Measurements from ENCODE around the gene OR52B4.
"Not testable (repeated sequence)": the region's sequence is repeated elsewhere in the genome, so short reads cannot be mapped to it uniquely, and the experiment has no call there.

Gene OR52B4

DNA sequence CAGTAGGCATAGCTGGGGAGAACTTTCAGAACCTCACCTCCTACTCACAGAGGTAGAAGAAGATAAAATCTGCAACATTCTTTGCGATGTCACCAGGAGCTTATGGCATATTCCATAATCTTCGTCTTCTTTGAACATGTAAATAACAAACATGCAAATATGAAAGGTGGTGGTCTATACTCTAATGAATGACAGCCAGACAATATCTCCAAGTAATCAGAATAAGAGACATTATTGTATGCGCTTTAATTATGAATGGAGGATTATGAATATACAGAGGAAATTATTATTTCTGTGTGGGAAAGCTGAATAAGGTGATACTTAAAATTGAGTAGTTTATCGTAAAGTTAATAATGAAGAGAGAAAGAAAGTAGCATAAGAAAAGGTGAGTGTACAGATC lies at the start of gene OR52B4:
Gene OR52B4 (minus strand): TSS at position 101 of the 400 bp plus-strand sequence. CDS start 91 bp downstream, at position 10.
- DNase-seq = no peak

DNA sequence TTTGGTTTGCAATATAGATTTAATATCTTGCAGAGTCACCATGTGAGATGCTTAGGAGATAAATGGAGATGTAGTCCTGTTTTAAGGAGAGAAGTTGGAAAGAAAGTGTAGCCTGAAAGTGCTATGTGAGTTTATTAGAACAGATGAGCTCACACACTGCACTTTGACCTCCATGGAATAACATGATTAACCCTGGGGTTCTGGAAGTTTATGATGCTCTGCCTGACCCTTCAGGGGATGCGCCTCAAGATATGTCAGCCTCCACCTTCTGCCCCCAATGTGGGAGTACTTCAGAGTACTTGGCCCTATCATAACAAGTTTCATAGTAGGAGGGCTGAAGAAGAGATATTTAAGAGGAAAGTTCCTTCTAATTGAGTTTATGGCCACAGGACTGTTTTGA lies 48.6 kb upstream of the OR52B4 start:
- no peak for DNase-seq

DNA sequence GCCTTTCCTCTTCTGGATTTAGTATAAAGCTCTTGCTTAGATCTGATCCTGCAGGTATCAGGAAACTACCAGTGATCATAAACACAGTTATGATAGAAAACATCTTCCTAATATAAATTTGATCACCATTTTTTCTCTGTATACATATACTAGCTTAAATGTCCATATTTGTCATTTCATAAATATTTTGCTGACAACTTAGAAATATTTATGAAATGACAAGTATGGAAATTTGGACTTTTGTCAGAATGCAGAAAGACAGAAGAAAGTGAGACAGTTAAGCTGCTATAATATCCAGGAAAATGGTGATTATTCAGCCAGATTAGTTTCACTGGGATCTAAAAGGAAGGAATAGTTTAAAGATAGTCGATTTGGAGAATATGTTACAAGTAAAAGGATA lies 48.1 kb upstream of the OR52B4 start:
- no peak for DNase-seq

DNA sequence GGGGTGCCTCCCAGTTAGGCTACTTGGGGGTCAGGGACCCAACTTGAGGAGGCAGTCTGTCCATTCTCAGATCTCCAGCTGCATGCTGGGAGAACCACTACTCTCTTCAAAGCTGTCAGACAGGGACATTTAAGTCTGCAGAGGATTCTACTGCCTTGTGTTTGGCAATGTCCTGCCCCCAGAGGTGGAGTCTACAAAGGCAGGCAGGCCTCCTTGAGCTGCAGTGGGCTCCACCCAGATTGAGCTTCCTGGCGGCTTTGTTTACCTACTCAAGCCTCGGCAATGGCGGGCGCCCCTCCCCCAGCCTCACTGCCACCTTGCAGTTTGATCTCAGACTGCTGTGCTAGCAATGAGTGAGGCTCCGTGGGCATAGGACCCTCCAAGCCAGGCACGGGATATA lies 38.0 kb upstream of the OR52B4 start:
- not testable (repeated sequence) for DNase-seq

DNA sequence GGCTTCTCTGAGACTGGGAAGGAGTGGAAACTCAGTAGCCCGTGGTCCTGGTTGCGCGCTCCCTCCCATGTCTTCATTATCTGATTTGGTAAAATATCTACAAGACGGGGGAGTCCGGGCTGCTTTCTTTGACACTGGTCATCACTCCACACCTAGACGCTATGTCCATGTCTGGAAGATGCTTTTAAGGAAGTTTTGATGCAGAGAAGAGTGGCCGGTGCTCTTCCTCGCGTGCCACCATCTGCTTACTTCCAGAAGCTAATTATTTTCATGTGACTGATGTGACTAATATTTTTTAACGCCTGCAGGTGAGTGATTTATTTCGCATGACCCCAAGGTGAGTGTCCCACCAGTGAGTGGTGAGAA lies 25.7 kb upstream of the OR52B4 start:
- DNase-seq = no peak

DNA sequence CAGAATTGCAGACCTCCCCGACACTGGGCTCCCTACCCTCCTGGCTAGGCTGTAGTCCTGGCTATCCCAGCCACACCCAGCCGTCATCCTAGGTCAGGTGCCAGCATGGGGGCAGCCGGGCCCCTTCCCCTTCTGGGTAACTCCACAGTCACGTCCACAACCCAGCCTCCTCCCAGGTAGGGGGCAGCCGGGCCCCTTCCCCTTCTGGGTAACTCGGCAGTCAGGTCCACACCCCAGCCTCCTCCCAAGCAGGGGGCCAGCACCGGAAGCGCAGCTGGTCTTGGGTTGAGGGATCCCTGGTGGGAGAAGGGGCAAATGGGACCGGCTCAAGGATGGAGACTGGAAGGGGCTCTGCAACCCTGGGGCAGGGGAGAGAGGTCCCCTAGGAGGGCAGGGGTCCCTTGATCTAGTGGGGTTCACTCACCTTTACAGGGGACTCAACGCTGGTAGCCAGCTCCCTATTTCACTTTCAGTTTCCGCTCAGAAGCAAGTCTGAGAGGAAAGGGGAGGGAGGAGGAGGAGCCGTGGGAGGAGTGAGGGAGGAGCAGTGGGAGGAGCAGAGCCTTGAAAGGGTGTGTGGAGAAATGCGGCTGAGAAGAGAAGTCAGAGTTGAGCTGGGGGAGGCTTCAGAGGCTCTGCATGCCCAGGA lies 25.1 kb upstream of the OR52B4 start, which contains the start of gene TRIM21:
Gene TRIM21 (minus strand): TSS at position 494 of the 649 bp plus-strand sequence. CDS start 3,293 bp downstream, outside the sequence.
- no peak for DNase-seq

DNA sequence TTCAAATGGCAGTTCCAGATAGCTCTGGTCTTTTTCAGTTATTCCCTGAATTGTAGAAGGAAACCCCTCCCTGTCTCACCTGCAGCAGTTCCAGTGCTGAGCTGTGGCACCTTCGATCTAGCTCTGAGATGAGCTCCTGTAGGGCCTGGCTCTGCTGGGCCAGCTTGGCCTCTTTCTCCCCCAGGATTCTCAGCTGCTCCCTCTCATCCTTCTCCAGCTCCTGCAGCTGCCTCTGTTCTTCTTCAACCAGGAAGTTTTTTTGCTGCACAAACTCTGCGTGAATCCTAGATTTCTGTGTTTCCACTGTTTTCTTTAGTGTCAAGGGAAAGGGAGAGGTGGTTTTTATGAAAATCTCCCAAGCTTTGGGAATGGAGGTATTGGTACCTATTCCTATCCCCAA lies 20.0 kb upstream of the OR52B4 start:
- DNase-seq = no peak

DNA sequence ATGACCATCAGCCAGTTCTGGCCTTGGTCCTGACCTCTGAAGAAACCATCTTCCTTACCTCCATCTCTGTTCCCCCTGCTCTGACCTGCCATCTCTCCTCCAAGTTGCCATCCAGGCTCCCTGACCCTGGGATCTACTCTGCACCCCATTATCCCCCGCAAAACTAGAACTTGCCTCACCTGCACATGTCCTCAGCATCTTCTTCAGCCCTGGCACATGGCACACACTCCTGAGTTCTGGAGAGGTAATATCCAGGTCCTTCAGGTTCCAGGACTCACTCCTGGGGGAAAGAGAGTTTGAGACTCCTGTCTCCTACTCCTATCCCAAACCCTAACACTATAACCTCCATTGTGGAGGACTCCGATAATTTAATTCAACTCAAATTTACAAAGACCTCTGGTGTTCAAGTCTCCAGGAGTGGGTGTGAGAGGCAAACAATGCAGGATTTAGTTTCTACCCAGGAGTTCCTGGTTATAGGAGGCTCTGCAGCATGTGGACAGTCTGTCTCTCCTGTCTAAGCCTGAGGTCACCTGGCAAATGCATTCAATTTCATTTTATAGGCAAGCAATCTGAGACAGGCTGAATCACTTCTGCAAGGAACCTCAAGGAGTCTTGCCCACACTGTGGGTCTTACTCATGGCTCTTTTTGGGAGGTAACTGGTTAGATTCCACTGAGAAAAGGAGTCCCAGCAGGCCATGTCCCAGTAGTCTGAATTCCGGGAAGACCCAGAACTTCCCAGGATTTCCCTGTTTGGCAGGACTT lies 18.0 kb upstream of the OR52B4 start:
- DNase-seq = no peak

DNA sequence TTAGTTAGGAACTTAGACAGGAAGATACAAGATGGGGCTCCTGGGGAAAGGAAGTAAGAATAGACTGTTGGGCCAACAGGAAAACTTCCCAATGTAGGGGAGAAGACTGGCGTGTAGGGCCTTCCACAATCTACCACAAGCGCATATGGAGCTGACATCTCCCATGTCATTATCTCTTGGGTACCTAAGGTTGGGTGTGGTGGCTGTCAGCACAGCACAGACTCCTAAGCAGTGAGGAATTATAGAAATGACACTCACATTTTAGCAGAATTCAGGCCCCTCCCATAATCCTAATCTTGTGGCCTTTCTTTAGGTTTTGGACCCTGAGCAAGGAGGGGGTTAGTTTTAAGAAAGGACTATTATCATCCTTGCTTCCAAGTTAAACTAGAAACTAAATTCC lies 13.7 kb upstream of the OR52B4 start:
- DNase-seq = no peak

DNA sequence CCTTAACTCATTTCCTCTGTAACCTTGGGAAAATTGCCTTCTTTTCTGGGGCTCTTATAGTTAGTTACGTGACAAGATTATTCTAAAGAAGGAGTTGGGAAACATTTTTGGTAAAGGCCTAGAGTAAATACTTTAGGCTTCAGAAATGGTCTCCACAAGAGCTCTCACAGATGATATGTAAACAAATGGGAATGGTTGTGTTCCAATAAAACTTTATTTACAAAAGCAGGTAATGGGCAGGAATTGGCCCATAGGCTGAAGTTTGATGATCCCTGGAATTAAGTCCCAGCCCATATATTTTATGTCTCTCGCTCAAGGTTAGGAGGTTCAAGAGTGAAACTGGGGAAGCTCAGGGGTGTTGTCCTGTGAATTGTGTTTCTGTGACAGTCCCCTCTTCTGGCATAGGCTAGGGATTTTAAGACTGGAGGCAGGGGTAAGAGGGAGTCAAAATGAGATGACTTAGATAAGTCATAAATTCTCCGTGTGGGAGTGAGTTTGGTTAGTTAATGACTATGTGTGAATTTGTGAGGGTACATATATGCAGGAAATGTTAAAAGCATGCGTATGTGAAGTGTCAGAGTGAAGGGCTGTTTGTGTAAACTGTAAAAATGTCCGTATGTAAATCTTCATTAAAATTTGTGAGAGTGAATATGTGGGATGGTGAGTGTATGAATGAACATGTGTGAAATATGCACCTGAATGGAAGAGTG lies 7.4 kb upstream of the OR52B4 start:
- no peak for DNase-seq

DNA sequence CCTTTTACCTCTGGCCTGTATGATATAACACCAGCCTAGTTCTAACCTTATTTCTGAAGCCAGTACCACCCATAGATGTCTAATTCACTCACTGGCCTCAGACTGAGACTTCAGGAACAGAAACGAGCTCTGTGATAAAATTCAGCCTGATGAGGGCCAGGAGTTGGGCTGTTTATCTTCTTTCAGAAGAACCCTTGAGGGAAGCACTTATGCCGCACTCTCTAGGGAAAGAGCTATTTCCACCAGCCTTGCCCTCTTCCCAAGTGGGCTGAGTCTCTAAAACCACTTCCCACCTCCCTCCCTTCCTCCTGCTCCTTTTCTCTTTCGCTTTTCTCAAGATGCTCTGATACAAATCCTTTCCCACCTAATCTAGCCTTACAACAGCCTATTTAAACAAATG lies 2.0 kb upstream of the OR52B4 start:
- no peak for DNase-seq

DNA sequence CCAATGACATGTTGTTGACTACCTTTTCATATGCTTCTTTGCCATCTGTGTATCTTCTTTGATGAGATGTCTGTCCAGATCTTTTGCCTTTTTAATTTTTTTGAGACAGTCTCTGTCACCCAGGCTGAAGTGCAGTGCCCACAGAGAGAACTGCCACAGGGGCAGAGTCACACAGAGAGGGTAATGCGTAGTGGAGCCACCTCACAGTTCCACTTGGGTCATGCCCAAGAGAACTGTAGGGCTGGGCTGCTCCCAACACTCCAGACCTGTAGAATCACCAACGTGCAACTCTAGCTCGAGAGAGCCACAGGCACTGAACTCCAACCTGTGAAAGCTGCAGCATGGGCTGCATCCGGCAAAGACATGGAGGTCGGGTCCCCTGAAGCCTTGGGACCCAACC lies 20.0 kb downstream of the OR52B4 start:
- not testable (repeated sequence) for DNase-seq

DNA sequence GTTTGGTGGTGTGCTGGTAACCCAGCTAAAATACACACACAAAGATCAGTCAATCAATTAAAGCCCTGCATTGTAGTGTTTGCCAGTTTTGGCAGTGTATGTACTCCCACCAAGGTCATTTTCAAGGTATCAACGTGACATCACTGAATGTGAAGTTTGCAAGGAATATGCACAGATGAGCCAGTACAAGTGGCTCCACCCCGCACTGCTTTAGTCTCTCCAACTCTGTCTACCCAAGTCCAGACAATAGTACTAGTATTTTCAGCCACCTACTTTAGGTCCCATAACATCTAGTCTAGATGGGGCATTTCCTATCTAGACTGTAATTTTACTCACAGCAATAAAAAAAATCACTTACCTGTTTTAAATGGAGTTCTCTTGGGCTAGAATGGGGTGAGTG lies 22.8 kb downstream of the OR52B4 start:
- DNase-seq = not testable (repeated sequence)

DNA sequence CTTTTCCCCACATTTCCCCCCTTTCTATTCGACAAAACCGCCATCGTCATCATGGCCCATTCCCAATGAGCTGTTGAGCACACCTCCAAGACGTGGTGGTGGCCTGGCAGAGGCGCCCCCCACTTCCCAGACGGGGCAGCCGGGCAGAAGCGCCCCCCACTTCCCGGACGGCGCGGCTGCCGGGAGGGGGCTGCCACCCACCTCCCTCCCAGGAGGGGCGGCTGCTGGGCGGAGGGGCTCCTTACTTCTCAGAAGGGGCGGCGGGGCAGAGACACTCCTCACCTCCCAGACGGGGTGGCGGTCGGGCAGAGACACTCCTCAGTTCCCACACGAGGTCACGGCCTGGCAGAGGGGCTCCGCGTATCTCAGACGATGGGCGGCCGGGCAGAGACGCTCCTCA lies 33.8 kb downstream of the OR52B4 start:
- DNase-seq = not testable (repeated sequence)

All from NCI-H446 treated with DMSO at 0.1 percent for 48 hours (cell line).